GM23248 (cell line): ENCODE results near the gene NUDT9.

Experiments
- EZH2 ChIP-seq: fragments of 200-600 bp; sonication (generic); IDR thresholded peaks from 2 replicates; pipeline ENCODE4 v1.6.1; 2018; ENCODE audit warnings: antibody characterized with exemption, mild to moderate bottlenecking; ENCODE audit not compliant: insufficient read depth, poor library complexity, severe bottlenecking
- EZH2phosphoT487 ChIP-seq: fragments of 200-600 bp; sonication (generic); IDR thresholded peaks from 2 replicates; pipeline ENCODE4 v1.6.1; 2018; ENCODE audit warnings: antibody characterized with exemption, moderate library complexity, mild to moderate bottlenecking, low read depth; ENCODE audit not compliant: insufficient read depth

- no peak for TF ChIP-seq EZH2phosphoT487
- TF ChIP-seq EZH2: no peak
Measured at GRCh38 chr4:87491436-87491835, 69.1 kb downstream of the NUDT9 start.
